HL-60 (cell line): ENCODE results near the gene GUCY1A1.

ENCODE experiments used
- DNase-seq, 2 experiments: peaks; one replicate each; pipeline ENCODE4 v3.0.0-alpha.2; 2010 to 2020; ENCODE audit warnings: low read depth in 1 of 2, low spot score in 1 of 2
- H3K27ac ChIP-seq: fragments of 250-450 bp; sonication (Bioruptor Pico); replicated peaks from 2 replicates; pipeline ENCODE4 v1.5.1; 2020; ENCODE audit warnings: mild to moderate bottlenecking, moderate library complexity
- H3K27me3 ChIP-seq: fragments of 250-450 bp; sonication (Bioruptor Pico); 2 replicates; pipeline ENCODE4 v1.5.1; 2021; ENCODE audit warnings: mild to moderate bottlenecking, moderate library complexity; ENCODE audit not compliant: insufficient read depth, poor library complexity, severe bottlenecking
- H3K4me3 ChIP-seq: replicated peaks from 2 replicates; pipeline ENCODE4 v1.5.1; 2011; ENCODE audit warnings: mild to moderate bottlenecking, control low read depth, low read length; ENCODE audit not compliant: insufficient read depth
- CTCF ChIP-seq: IDR thresholded peaks from one replicate; pipeline ENCODE4 v1.5.1; 2011; ENCODE audit warnings: low read length, control low read depth, inconsistent platforms; ENCODE audit not compliant: insufficient read depth
- GABPA ChIP-seq: IDR thresholded peaks from 2 replicates; pipeline ENCODE4 v1.6.1; 2012; ENCODE audit warnings: low read depth
- POLR2AphosphoS5 ChIP-seq: IDR thresholded peaks from 2 replicates; pipeline ENCODE4 v1.6.1; 2012; ENCODE audit warnings: low read depth
- REST ChIP-seq: IDR thresholded peaks from 2 replicates; pipeline ENCODE4 v1.6.1; 2012; ENCODE audit warnings: low read depth; ENCODE audit not compliant: insufficient replicate concordance
- SPI1 ChIP-seq: IDR thresholded peaks from 2 replicates; pipeline ENCODE4 v1.6.1; 2012; ENCODE audit warnings: low read depth, mild to moderate bottlenecking, borderline replicate concordance

Gene GUCY1A1

GRCh38 chr4:155629956-155630355, 36.7 kb upstream of the GUCY1A1 start:
- Histone ChIP-seq H3K27me3 (no peaks in the 10 kb centered on the region), H3K4me3 (no peak overlapping the region), H3K27ac (no peak overlapping the region)
- DNase-seq = no peak
- no peak for TF ChIP-seq POLR2AphosphoS5
- no peak for TF ChIP-seq REST

GRCh38 chr4:155632310-155632840, 34.3 kb upstream of the GUCY1A1 start:
- Histone ChIP-seq H3K27me3 (no peaks in the 10 kb centered on the region), H3K4me3 (no peak overlapping the region), H3K27ac (no peak overlapping the region)
- no peak for TF ChIP-seq GABPA
- TF ChIP-seq POLR2AphosphoS5 = no peak
- TF ChIP-seq REST = no peak
- no peak for TF ChIP-seq SPI1
- TF ChIP-seq CTCF = no peak
- DNase-seq = no peak

GRCh38 chr4:155638195-155638965, 28.3 kb upstream of the GUCY1A1 start:
- H3K4me3 ChIP-seq = no peak overlapping the region
- TF ChIP-seq SPI1 (no peak), CTCF (no peak), REST (no peak), POLR2AphosphoS5 (no peak), GABPA (no peak)
- no peak overlapping the region for H3K27ac ChIP-seq
- H3K27me3 ChIP-seq = no peaks in the 10 kb centered on the region
- no peak for DNase-seq
